Ramos (cell line): ENCODE measurements around the gene EPHA4.

Experiments used
- in situ Hi-C: fragments of 300-500 bp; cut with MboI; formaldehyde crosslinking; loops from one replicate; pipeline ENCODE4 v1.14.3; 2022; ENCODE audit warnings: low sequenced_read_pairs; ENCODE audit not compliant: unreplicated experiment

The EPHA4 gene

GRCh38 chr2:221484761-221485502 is 87.2 kb downstream of the EPHA4 start:
- in situ Hi-C loops, result no loop called here

- in situ Hi-C loops, result no loop called here
These were observed 89.2 kb downstream of the EPHA4 start for GRCh38 chr2:221482666-221483455.

GRCh38 chr2:221480821-221481220 is 91.3 kb downstream of the EPHA4 start:
- in situ Hi-C loops, result no loop called here

- in situ Hi-C loops, result no loop called here
These were observed 91.9 kb downstream of the EPHA4 start for GRCh38 chr2:221480163-221480562.

GRCh38 chr2:221478485-221478863 is 93.6 kb downstream of the EPHA4 start:
- in situ Hi-C loops, result no loop called here

- in situ Hi-C loops, result no loop called here
These were observed 94.2 kb downstream of the EPHA4 start for GRCh38 chr2:221477714-221478484.

- in situ Hi-C loops, result no loop called here
These were observed 95.9 kb downstream of the EPHA4 start for GRCh38 chr2:221476195-221476594.

GRCh38 chr2:221473451-221473850 is 98.7 kb downstream of the EPHA4 start:
- in situ Hi-C loops, result no loop called here

GRCh38 chr2:221468317-221468716 is 103.8 kb downstream of the EPHA4 start:
- in situ Hi-C loops, result no loop called here

GRCh38 chr2:221467610-221468009 is 104.5 kb downstream of the EPHA4 start:
- in situ Hi-C loops, result no loop called here

GRCh38 chr2:221466744-221467143 is 105.4 kb downstream of the EPHA4 start:
- in situ Hi-C loops, result no loop called here

GRCh38 chr2:221465776-221466175 is 106.3 kb downstream of the EPHA4 start:
- in situ Hi-C loops, result no loop called here

GRCh38 chr2:221464971-221465370 is 107.1 kb downstream of the EPHA4 start:
- in situ Hi-C loops, result no loop called here

GRCh38 chr2:221463241-221463896 is 108.7 kb downstream of the EPHA4 start:
- in situ Hi-C loops, result no loop called here

GRCh38 chr2:221461901-221462300 is 110.2 kb downstream of the EPHA4 start:
- in situ Hi-C loops, result no loop called here

GRCh38 chr2:221460136-221460535 is 112.0 kb downstream of the EPHA4 start:
- in situ Hi-C loops, result no loop called here

GRCh38 chr2:221458578-221458977 is 113.5 kb downstream of the EPHA4 start:
- in situ Hi-C loops, result no loop called here

GRCh38 chr2:221455214-221455613 is 116.9 kb downstream of the EPHA4 start:
- in situ Hi-C loops, result no loop called here

- in situ Hi-C loops, result no loop called here
These were observed 117.5 kb downstream of the EPHA4 start for GRCh38 chr2:221454459-221455105.
